DOHH2 (cell line): ENCODE data around the gene TDRD9.

Source experiments
- H3F3A ChIP-seq: fragments of 200-600 bp; sonication (generic), shearing (Covaris generic); 2 replicates; pipeline ENCODE4 v1.6.0; 2016; ENCODE audit warnings: antibody characterized with exemption, mild to moderate bottlenecking; ENCODE audit not compliant: control insufficient read depth, insufficient read depth
- H3K27ac ChIP-seq: fragments of 200-600 bp; sonication (generic); 2 replicates; pipeline ENCODE4 v1.5.1; 2014; ENCODE audit warnings: low read depth, mild to moderate bottlenecking, low read length, moderate library complexity
- H3K27me3 ChIP-seq: fragments of 200-600 bp; sonication (generic); 2 replicates; pipeline ENCODE4 v1.6.1; 2014; ENCODE audit warnings: mild to moderate bottlenecking, low read length, mixed read lengths; ENCODE audit not compliant: control insufficient read depth
- H3K36me3 ChIP-seq: fragments of 200-600 bp; sonication (generic); 2 replicates; pipeline ENCODE4 v1.6.1; 2014; ENCODE audit warnings: mild to moderate bottlenecking, low read length, moderate library complexity, mixed read lengths; ENCODE audit not compliant: control insufficient read depth
- H3K4me1 ChIP-seq: fragments of 200-600 bp; sonication (generic); 2 replicates; pipeline ENCODE4 v1.6.1; 2014; ENCODE audit warnings: mild to moderate bottlenecking, low read length, mixed read lengths; ENCODE audit not compliant: control insufficient read depth
- H3K4me2 ChIP-seq: fragments of 200-600 bp; sonication (generic); 2 replicates; pipeline ENCODE4 v1.6.0; 2014; ENCODE audit warnings: mild to moderate bottlenecking, low read length, moderate library complexity
- H3K4me3 ChIP-seq: fragments of 200-600 bp; sonication (generic); 2 replicates; pipeline ENCODE4 v1.5.1; 2014; ENCODE audit warnings: mild to moderate bottlenecking, low read length, mixed read lengths
- H3K79me2 ChIP-seq: fragments of 200-600 bp; sonication (generic); 2 replicates; pipeline ENCODE4 v1.6.1; 2014; ENCODE audit warnings: mild to moderate bottlenecking, low read length, mixed read lengths; ENCODE audit not compliant: control insufficient read depth
- H3K9me2 ChIP-seq: fragments of 200-600 bp; sonication (generic); replicated peaks from 2 replicates; pipeline ENCODE4 v1.6.1; 2014; ENCODE audit warnings: mild to moderate bottlenecking, low read length, mixed read lengths; ENCODE audit not compliant: control insufficient read depth
- H3K9me3 ChIP-seq: fragments of 200-600 bp; sonication (generic); 2 replicates; pipeline ENCODE4 v1.6.1; 2014; ENCODE audit warnings: antibody characterized with exemption, low read length, mixed read lengths; ENCODE audit not compliant: control insufficient read depth, insufficient read depth
- H4K20me1 ChIP-seq: fragments of 200-600 bp; sonication (generic); 2 replicates; pipeline ENCODE4 v1.6.0; 2014; ENCODE audit warnings: low read depth, mild to moderate bottlenecking, antibody characterized with exemption, low read length, moderate library complexity; ENCODE audit not compliant: control insufficient read depth, insufficient read depth
- CTCF ChIP-seq: fragments of 200-600 bp; sonication (generic); IDR thresholded peaks from one replicate; pipeline ENCODE4 v1.5.1; 2014; ENCODE audit warnings: antibody characterized with exemption, mild to moderate bottlenecking, low read depth, low read length; ENCODE audit not compliant: poor library complexity, severe bottlenecking
- EZH2phosphoT487 ChIP-seq: fragments of 200-600 bp; sonication (generic); IDR thresholded peaks from 2 replicates; pipeline ENCODE4 v1.6.1; 2017; ENCODE audit warnings: borderline replicate concordance, mild to moderate bottlenecking, antibody characterized with exemption, low read length, moderate library complexity, mixed read lengths

TDRD9 gene

DNA sequence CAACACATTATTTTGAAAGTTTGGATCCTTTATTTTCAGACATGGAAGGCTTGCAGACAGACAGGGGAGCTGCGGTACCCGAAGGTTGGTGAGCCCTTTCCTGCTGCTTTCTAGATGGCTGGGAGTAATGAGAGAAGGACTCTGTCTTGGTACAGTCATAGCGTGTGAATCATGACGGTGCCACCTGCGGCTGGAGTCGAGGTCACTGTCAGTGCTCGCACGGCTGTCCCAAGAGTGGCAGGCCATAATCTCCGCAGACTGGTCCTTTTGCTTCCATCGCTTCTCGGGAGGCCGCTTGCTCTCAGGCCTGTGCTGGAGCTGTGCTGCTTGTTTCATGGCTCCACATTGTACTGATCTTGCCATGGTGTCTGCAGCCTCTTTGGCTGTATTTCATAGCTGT, 78.9 kb downstream of the TDRD9 start:
- Histone ChIP-seq H3K4me3 (no peak overlapping the region), H3K79me2 (no peaks in the 10 kb centered on the region), H3F3A (no peaks in the 10 kb centered on the region), H3K36me3 (no peaks in the 10 kb centered on the region), H3K4me1 (no peaks in the 10 kb centered on the region), H3K9me2 (no peaks in the 10 kb centered on the region), H3K27me3 (0 out of 2 replicates have a peak, but pooled peaks cover 3% of the 10 kb centered on the region), H3K27ac (no peak overlapping the region), H3K9me3 (no peaks in the 10 kb centered on the region), H3K4me2 (no peak overlapping the region), H4K20me1 (no peaks in the 10 kb centered on the region)
- no peak for TF ChIP-seq EZH2phosphoT487
- TF ChIP-seq CTCF = no peak

GRCh38 chr14:104009297-104009696, 81.0 kb downstream of the TDRD9 start:
- TF ChIP-seq EZH2phosphoT487 = no peak
- no peak for TF ChIP-seq CTCF
- H3K9me3 ChIP-seq = no peaks in the 10 kb centered on the region
- H3K27me3 ChIP-seq = no peaks in the 10 kb centered on the region
- H3K9me2 ChIP-seq = no peaks in the 10 kb centered on the region
- H4K20me1 ChIP-seq = no peaks in the 10 kb centered on the region
- no peaks in the 10 kb centered on the region for H3K79me2 ChIP-seq
- H3K36me3 ChIP-seq = no peaks in the 10 kb centered on the region
- no peak overlapping the region for H3K4me2 ChIP-seq
- no peak overlapping the region for H3K27ac ChIP-seq
- no peaks in the 10 kb centered on the region for H3K4me1 ChIP-seq
- H3F3A ChIP-seq = no peaks in the 10 kb centered on the region
- no peak overlapping the region for H3K4me3 ChIP-seq

DNA sequence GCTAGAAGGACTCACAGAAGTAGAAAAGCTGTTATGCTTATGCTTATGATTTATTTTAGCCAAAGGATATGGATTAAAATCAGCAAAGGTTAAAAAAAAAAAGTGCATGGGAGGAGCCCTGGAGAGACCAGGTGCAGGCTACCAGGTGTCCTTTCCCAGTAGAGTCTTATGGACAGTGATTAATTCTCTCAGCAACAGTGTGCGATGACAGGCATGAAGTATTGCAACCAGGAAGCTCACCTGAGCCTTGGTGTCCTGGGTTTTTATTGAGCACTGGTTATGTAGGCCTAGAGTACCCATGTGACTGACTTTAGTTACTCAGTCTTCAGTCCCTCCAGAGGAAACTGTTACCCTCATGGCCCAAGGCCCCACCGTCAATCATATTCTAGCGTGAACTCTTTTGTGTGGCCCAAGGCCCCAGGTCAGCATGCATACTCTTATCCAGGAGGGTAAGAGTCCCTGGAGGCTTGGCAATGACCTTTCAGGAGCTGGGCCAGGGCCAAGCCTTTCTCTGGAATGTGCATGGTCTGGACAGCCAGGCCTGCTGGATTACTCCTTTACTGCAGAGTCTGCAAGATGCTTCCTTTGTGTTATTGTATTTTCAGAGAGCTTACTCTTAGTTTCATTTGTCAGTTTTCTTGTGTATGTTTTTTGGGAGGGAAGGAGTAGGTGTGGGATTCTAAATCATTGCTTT, 83.7 kb downstream of the TDRD9 start:
- H3K79me2 ChIP-seq = no peaks in the 10 kb centered on the region
- no peak overlapping the region for H3K4me2 ChIP-seq
- no peaks in the 10 kb centered on the region; the same call in none of the 2 replicates for H3K27me3 ChIP-seq
- no peaks in the 10 kb centered on the region for H3K9me2 ChIP-seq
- H4K20me1 ChIP-seq = no peaks in the 10 kb centered on the region
- H3K4me3 ChIP-seq = no peak overlapping the region
- no peak overlapping the region for H3K27ac ChIP-seq
- no peak for TF ChIP-seq CTCF
- no peak for TF ChIP-seq EZH2phosphoT487
- H3K36me3 ChIP-seq = no peaks in the 10 kb centered on the region
- H3F3A ChIP-seq = no peaks in the 10 kb centered on the region
- no peaks in the 10 kb centered on the region for H3K9me3 ChIP-seq
- no peaks in the 10 kb centered on the region for H3K4me1 ChIP-seq
